HG02571 (cell line): Measurements from ENCODE around the gene RASGRP4.
A peak's percentile ranks its signal among the peaks of the same experiment; 100 is the strongest.
"Not testable (repeated sequence)": the region's sequence is repeated elsewhere in the genome, so short reads cannot be mapped to it uniquely, and the experiment has no call there.

Source experiments
- ATAC-seq: cut with Tn5 transposase; IDR thresholded peaks from one replicate; pipeline ENCODE4 v1.9.1; 2021; ENCODE audit warnings: mild to moderate bottlenecking, moderate library complexity; ENCODE audit not compliant: unreplicated experiment

The RASGRP4 gene

DNA sequence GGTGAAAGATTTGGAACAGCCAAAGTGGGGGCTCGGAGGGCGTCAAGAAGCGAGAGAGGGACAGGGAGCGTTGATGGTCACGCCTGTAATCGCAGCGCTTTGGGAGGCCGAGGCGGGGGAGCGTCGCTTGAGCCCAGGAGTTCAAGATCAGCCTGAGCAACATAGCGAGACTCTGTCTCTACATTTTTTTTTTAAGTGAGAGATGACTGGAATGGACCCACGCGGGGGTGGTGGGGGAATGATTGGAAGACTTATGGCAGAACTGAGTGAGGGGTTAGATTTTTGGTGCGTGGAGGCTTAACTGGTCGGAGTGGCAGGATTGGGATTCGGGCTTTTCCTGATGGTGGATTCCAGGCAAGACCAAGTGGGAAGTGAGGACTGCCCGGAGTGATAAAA, 50.9 kb downstream of the RASGRP4 start:
- no peak for ATAC-seq

DNA sequence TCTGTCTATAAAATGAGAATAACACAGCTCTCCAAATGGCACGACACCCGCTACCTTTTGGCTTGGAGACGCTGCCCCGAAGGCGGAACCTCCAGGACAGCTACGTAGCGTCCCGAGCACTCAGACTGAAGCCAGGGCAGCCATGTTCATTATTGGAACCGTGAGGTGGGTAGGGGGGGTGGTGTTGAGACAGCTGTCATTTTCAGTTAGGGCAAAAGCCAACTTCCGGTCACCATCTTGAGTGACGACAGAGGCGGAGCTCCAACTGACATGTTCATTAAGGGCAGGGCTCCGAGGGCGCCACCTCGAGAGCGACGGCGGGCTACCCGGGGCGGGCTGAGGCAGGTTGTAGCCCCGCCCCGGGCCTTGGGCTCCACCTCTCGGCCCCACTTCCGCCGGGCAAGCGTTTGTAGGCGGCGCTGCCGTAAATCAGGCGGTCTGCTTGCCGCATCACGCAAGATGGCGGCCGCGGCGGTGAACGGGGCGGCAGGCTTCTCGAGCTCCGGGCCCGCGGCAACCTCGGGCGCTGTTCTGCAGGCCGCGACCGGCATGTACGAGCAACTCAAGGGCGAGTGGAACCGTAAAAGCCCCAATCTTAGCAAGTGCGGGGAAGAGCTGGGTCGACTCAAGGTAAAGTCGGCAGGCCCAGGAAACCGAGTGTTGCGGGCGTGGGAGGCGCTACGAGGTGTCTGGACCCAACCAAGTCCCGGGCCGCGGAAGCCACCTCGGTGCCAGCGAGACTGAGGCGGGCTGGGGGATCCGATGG, 51.5 kb downstream of the RASGRP4 start, which contains the start of gene PSMD8:
PSMD8 (plus strand) TSS at position 240 of the 766 bp plus-strand sequence; CDS start at position 271, 31 bp downstream.
- ATAC-seq: peak; percentile 91

DNA sequence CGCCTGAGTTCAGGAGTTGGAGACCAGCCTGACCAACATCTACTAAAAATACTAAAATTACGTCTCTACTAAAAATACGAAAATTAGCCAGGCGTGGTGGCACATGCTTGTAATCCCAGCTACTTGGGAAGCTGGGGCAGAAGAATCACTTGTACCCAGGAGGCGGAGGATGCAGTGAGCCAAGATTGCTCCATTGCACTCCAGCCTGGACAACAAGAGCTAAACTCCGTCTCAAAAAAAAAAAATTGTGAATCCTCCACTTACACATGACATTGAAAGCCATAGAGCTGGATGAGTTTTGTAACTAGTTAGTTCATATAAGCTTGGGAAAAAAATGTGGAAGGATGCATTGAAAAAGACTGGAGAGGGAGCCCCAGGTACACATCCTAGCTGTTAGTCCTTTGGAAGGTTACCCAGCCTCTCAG, 52.1 kb downstream of the RASGRP4 start:
- ATAC-seq: no peak

DNA sequence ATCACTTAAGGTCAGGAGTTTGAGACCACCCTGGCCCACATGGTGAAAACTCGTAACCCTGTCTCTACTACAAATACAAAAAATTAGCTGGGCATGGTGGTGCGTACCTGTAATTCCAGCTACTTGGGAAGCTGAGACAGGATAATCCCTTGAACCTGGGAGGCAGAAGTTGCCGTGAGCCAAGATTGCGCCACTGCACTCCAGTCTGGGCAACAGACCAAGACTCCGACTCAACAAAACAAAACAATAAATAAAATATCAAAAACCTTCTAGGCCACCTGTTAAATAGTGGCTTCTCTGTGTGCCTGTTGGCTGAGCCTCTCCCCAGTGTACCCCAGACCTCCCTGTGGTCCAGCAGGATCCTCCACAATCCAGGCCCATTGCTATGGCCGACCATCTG, 54.9 kb downstream of the RASGRP4 start:
- no peak for ATAC-seq

DNA sequence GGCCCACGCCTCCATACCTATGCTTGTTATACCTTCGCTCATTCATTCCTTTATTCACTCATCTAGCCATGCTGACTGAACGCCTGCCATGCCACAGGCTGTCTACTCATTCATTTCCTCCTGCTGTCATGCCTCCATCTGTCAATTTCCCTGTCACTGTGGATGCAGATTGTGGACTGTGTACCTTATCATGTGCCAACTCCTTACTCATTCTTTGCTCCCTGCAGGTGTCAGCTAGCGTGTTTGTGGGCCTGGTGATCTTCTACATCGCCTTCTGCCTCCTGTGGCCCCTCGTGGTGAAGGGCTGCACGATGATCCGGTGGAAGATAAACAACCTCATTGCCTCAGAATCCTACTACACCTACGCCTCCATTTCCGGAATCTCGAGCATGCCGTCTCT, 55.7 kb downstream of the RASGRP4 start:
- no peak for ATAC-seq

DNA sequence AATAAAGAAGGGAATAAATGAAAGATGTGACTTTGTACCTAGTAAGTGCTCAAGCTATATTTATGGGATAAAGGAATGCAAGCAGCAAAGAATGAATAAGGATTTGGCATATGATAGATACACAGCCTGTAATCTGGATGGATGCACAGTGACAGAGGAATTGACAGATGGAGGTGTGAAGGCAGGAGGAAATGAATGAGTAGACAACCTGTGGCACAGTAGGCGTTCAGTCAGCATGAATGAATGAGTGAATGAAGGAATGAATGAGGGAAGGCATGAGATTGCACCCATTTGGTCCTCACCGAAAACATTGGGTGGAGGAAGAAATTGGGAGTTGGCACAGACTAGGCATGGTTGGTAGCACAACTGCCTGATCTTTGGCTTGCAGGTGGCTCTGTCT, 56.4 kb downstream of the RASGRP4 start:
- ATAC-seq: no peak

DNA sequence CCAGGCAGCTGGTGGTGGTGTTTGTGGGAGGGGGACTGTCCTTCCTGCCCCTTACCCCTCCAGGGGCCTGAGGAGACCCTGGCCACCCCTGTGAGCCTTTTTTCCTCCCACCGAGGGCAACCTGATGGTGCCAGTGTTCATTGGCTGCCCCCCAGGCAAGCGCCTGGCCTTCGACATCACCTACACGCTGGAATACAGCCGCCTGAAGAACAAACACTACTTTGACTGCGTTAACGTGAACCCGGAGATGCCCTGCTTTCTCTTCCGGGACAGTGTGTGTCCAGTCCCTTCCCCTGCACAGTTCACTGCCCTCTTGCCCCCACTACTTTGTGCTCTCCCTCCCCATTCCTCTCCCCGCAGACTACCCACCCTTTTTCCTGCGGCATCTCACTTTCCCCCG, 59.0 kb downstream of the RASGRP4 start:
- no peak for ATAC-seq

DNA sequence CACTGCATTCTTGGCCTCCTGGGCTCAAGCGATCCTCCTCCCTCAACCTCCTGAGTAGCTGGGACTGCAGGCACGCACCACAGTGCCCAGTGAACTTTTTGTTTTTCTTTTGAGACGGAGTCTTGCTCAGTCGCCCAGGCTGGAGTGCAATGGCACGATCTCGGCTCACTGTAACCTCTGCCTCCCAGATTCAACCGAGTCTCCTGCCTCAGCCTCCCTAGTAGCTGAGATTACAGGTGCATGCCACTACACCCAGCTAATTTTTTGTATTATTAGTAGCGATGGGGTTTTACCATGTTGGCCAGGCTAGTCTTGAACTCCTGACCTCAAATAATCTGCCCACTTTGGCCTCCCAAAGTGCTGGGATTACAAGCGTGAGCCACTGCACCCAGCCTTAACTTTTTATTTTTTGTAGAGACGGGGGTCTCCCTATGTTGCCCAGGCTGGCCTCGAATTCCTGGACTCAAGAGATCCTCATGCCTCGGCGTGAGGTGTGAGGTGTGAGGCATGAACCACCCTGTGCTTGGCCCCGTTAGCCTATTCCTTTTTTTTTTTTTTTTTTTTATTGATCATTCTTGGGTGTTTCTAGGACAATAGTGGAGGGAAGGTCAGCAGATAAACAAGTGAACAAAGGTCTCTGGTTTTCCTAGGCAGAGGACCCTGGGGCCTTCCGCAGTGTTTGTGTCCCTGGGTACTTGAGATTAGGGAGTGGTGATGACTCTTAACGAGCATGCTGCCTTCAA, 62.9 kb downstream of the RASGRP4 start:
- not testable (repeated sequence) for ATAC-seq

DNA sequence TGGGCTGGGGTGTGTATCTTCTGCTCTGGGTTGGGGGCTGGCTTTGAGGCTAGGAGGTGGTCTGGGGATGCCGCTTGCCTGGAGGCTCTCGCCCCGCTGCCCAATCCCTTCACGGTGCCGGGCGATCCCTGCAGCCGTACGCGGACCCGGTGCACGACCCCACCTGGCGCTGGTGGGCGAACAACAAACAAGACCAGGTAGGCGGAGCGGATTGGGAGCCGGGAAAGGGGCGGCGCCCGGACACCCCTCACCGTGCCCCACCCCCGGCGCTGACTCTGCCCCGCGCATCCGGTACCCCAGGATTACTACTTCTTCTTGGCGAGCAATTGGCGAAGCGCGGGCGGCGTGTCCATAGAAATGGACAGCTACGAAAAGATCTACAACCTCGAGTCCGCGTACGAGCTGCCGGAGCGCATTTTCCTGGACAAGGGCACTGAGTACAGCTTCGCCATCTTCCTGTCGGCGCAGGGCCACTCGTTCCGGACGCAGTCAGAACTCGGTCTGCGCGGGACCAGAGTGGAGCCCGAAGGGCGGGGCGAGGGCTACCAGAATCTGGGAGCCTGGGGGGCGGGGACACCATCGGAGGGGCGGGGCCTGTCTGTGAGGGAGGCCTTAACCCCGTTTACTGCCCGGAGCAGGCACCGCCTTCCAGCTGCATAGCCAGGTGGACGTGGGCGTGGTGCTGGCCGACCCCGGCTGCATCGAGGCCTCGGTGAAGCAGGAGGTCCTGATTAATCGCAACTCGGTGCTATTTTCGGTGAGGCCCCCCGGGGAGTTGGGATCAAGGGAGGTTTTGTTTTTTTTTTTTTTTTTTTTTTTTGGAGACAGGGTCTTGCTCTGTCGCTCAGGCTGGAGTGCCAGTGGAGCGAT, 63.7 kb downstream of the RASGRP4 start:
- no peak for ATAC-seq

DNA sequence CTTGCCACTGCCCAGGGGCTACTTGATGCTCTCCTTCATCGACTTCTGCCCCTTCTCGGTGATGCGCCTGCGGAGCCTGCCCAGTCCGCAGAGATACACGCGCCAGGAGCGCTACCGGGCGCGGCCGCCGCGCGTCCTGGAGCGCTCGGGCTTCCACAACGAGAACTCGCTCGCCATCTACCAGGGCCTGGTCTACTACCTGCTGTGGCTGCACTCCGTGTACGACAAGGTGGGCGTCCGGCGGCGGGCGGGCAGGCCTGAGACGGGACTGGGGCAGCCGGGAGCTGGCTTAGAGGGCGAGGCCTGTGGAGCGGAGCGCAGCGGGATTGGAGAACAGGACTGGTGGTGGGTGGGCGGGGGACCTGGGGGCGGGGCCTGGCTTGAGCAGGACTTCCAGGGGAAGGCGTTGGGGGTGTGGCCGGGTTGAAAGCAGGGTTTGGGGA, 64.4 kb downstream of the RASGRP4 start:
- no peak for ATAC-seq

DNA sequence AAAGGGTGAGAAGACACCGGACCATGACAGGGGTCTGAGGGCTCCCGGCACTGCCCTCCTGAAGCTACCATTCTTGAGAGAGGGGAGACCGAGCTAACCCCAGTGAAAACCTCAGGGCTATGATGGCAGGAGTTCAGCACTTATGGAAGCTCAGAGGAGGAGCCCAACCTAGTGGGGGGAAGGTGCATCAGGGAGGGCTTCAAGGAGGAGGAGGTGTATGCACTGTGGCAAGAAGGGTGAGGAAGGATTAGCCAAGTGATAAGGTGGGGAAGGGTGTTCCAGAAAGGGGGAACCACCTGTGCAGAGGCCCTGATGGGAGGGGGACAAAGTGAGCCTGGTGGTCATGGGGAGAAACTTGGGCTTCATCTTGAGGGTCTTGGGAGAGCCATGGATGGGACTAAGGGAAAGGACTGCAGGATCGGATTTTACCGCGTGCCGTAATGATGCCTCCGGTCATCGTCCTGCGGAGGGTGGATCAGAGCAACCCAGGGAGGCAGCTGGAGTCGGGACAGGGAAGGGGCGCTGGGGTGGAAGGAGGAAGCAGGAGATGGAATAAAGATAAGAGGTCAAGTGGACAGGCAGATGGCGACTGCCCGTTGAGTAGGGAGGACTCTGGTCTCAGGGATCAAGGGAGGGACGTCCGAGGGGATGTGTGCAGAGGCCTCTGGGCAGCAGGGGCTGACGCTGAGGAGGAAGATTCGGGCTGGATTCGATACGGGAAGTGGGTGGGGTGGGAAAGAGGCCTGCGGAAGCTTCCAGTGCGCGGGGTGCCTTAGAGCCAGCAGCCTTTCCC, 65.0 kb downstream of the RASGRP4 start:
- no peak for ATAC-seq

DNA sequence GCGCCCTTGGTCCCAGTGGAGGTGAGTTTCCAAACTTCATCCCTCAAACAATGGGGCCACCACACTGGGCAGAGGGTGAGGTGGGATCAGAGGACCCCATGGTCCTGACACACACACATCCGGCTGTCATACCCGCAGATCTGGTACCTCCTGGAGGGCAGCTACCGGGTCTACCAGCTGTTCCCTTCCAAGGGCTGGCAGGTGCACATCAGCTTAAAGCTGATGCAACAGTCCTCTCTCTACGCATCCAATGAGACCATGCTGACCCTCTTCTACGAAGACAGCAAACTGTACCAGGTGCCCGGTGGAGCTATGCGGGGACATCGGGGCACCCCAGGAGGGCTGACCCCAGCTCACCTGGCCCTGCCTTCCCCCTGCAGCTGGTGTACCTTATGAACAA, 65.7 kb downstream of the RASGRP4 start:
- ATAC-seq: no peak

DNA sequence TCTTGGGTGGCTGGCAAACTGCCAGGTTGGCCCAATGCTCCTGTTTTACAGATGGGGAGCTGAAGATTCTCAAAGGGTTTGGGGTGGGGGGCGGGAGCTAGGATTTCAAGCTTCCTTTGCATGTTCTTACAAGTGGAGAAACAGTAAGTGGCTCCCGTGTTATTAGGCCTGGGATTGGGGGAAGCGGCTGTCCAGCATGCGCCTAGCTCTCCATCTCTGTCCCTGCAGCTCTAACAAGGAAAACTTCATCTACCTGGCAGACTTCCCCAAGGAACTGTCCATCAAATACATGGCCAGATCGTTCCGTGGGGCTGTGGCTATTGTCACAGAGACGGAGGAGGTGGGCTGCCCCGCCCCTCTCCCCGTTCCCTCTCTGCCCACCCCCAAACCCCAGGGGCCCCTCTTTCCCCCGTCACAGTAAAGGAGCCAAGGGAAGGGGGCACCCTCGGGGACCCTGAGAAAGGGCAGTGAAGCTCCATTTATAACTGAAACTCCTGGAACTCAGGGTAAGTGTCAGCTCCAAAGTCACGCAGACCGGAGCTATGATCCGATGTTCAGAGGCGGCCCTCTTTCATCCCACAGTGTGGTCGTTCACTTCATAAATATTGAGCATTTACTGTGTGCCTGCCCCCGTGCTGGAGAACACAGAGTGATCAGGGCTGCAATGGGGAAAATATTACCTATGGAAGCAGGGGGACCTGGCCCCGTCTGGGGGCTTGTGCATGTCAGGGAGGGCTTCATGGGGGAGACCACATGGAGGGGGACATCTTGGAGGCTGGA, 66.6 kb downstream of the RASGRP4 start:
- no peak for ATAC-seq
